H1 (cell line): ENCODE data around the gene SPIRE2. TPM values are rescaled to one million over a fixed set of nuclear protein-coding genes. Genes with fewer than 3 reads are reported as not detected.

Experiments
- CTCF ChIA-PET: fragments of 300-600 bp; sonication (Branson Sonifier 250); formaldehyde crosslinking; loops from one replicate; lab custom pipeline; 2021; ENCODE audit not compliant: partially characterized antibody; lab: Charles Lee
- POLR2A ChIA-PET: fragments of 300-600 bp; sonication (Branson Sonifier 250); formaldehyde crosslinking; loops from one replicate; lab custom pipeline; 2021; ENCODE audit warnings: inconsistent platforms; ENCODE audit not compliant: partially characterized antibody; lab: Charles Lee
- DNase-seq, 2 experiments: peaks; one replicate each; pipeline versions ENCODE4 v3.0.0 to v3.0.0-alpha.2; 2010 to 2022; ENCODE audit warnings: low spot score in 2 of 2, low read depth in 1 of 2, mixed read lengths in 1 of 2
- FAIRE-seq: peaks from 2 replicates; lab custom pipeline; 2011; peaks lifted over from hg19 to GRCh38; lab: Jason Lieb, UNC
- H2AFZ ChIP-seq: 2 replicates; pipeline ENCODE4 v1.8.1; 2012; ENCODE audit warnings: low read length, inconsistent platforms
- H2AK5ac ChIP-seq: 2 replicates; pipeline ENCODE4 v1.6.1; 2013; ENCODE audit warnings: low read depth, low read length
- H2BK120ac ChIP-seq: replicated peaks from 2 replicates; pipeline ENCODE3; 2013; ENCODE audit warnings: low read depth, low read length, inconsistent platforms
- H2BK12ac ChIP-seq: 2 replicates; pipeline ENCODE4 v1.6.1; 2013; ENCODE audit warnings: low read depth, low read length
- H2BK15ac ChIP-seq: 2 replicates; pipeline ENCODE4 v1.6.1; 2013; ENCODE audit warnings: low read length
- H2BK20ac ChIP-seq: 2 replicates; pipeline ENCODE4 v1.6.1; 2013; ENCODE audit warnings: low read length
- H2BK5ac ChIP-seq: 2 replicates; pipeline ENCODE4 v1.6.1; 2013; ENCODE audit warnings: low read depth, low read length
- H3K14ac ChIP-seq: 2 replicates; pipeline ENCODE4 v1.6.1; 2013; ENCODE audit warnings: inconsistent platforms; ENCODE audit not compliant: insufficient read length
- H3K18ac ChIP-seq: 2 replicates; pipeline ENCODE4 v1.6.1; 2013; ENCODE audit warnings: low read length; ENCODE audit errors: extremely low read depth
- H3K23ac ChIP-seq: 2 replicates; pipeline ENCODE4 v1.6.1; 2013; ENCODE audit warnings: inconsistent platforms; ENCODE audit not compliant: insufficient read length
- H3K23me2 ChIP-seq: 2 replicates; pipeline ENCODE4 v1.6.1; 2013; ENCODE audit warnings: low read depth, low read length
- H3K27ac ChIP-seq: 2 replicates; pipeline ENCODE4 v1.6.1; 2011; ENCODE audit warnings: low read depth, low read length, inconsistent platforms
- H3K27me3 ChIP-seq, 4 experiments: replicated peaks in 1 of 4; 1 replicate in 1 of 4; 2 replicates in 3 of 4; pipeline versions ENCODE4 v1.6.1 to v1.8.1; 2011 to 2013; ENCODE audit warnings: low read length in 3 of 4, mild to moderate bottlenecking in 3 of 4, inconsistent platforms in 2 of 4, mixed read lengths in 2 of 4, moderate library complexity in 1 of 4; ENCODE audit not compliant: control insufficient read depth in 3 of 4, insufficient read depth in 3 of 4; ENCODE audit errors: extremely low read depth in 1 of 4
- H3K36me3 ChIP-seq, 4 experiments: 2 replicates each; pipeline versions ENCODE4 v1.6.1 to v1.8.1; 2011 to 2013; ENCODE audit warnings: mild to moderate bottlenecking in 4 of 4, low read length in 3 of 4, moderate library complexity in 2 of 4, control low read depth in 1 of 4, inconsistent platforms in 1 of 4; ENCODE audit not compliant: insufficient read depth in 4 of 4, control insufficient read depth in 2 of 4
- H3K4ac ChIP-seq: replicated peaks from 2 replicates; pipeline ENCODE3; 2013; ENCODE audit warnings: low read length, low read depth, mixed read lengths, inconsistent platforms; ENCODE audit not compliant: insufficient read length
- H3K4me1 ChIP-seq, 4 experiments: replicated peaks in 1 of 4; 1 replicate in 1 of 4; 2 replicates in 3 of 4; pipeline versions ENCODE4 v1.6.1 to v1.8.1; 2011 to 2013; ENCODE audit warnings: low read length in 3 of 4, inconsistent platforms in 2 of 4, mixed read lengths in 1 of 4; ENCODE audit not compliant: insufficient read depth in 4 of 4, control insufficient read depth in 3 of 4
- H3K4me2 ChIP-seq, 2 experiments: 2 replicates each; pipeline versions ENCODE4 v1.6.1 to v1.8.1; 2011 to 2013; ENCODE audit warnings: low read depth in 2 of 2, low read length in 2 of 2, control low read depth in 1 of 2, inconsistent platforms in 1 of 2, mild to moderate bottlenecking in 1 of 2; ENCODE audit not compliant: insufficient read depth in 1 of 2
- H3K4me3 ChIP-seq, 4 experiments: fragments of 200-600, 300-600 bp in 1 of 4; sonication (generic), shearing (Covaris generic), sonication (Bioruptor Twin) in 1 of 4; 2 replicates each; pipeline versions ENCODE4 v1.5.1 to v1.8.1; 2011 to 2016; ENCODE audit warnings: low read length in 4 of 4, low read depth in 3 of 4, control low read depth in 2 of 4, inconsistent platforms in 2 of 4, mild to moderate bottlenecking in 2 of 4, mixed read lengths in 1 of 4, moderate library complexity in 1 of 4; ENCODE audit not compliant: insufficient read depth in 2 of 4; ENCODE audit errors: extremely low read depth in 1 of 4
- H3K56ac ChIP-seq: replicated peaks from 2 replicates; pipeline ENCODE3; 2013; ENCODE audit warnings: low read depth, mild to moderate bottlenecking, mixed read lengths, low read length, inconsistent platforms; ENCODE audit not compliant: insufficient read length
- H3K79me1 ChIP-seq: 2 replicates; pipeline ENCODE4 v1.6.1; 2013; ENCODE audit warnings: low read depth, low read length, control low read depth
- H3K79me2 ChIP-seq, 2 experiments: 2 replicates each; pipeline versions ENCODE4 v1.6.1 to v1.8.1; 2012 to 2013; ENCODE audit warnings: low read length in 2 of 2, mild to moderate bottlenecking in 2 of 2, inconsistent platforms in 1 of 2; ENCODE audit not compliant: insufficient read depth in 2 of 2, control insufficient read depth in 1 of 2
- H3K9ac ChIP-seq, 4 experiments: replicated peaks in 1 of 4; 1 replicate in 1 of 4; 2 replicates in 3 of 4; pipeline versions ENCODE4 v1.6.1 to v1.8.1; 2011 to 2013; ENCODE audit warnings: low read depth in 3 of 4, low read length in 3 of 4, control low read depth in 2 of 4, mild to moderate bottlenecking in 2 of 4, moderate library complexity in 2 of 4, inconsistent platforms in 1 of 4; ENCODE audit errors: extremely low read depth in 1 of 4
- H3K9me3 ChIP-seq, 2 experiments: 2 replicates each; pipeline versions ENCODE4 v1.6.1 to v1.8.1; 2012 to 2013; ENCODE audit warnings: mild to moderate bottlenecking in 2 of 2, moderate library complexity in 2 of 2, control low read depth in 1 of 2, inconsistent platforms in 1 of 2, low read depth in 1 of 2, low read length in 1 of 2, mixed read lengths in 1 of 2; ENCODE audit not compliant: insufficient read depth in 2 of 2
- H4K20me1 ChIP-seq, 2 experiments: replicated peaks in 1 of 2; 2 replicates each; pipeline versions ENCODE3 to v1.8.1; 2011 to 2013; ENCODE audit warnings: inconsistent platforms in 2 of 2, low read length in 2 of 2, mild to moderate bottlenecking in 1 of 2; ENCODE audit not compliant: insufficient read depth in 2 of 2, control insufficient read depth in 1 of 2
- H4K5ac ChIP-seq: 2 replicates; pipeline ENCODE4 v1.6.1; 2013; ENCODE audit warnings: low read length, low read depth, mixed read lengths, inconsistent platforms; ENCODE audit not compliant: insufficient read length
- H4K8ac ChIP-seq: 2 replicates; pipeline ENCODE4 v1.8.0; 2013; ENCODE audit warnings: mild to moderate bottlenecking, moderate library complexity, low read length, inconsistent platforms; ENCODE audit not compliant: insufficient read depth; ENCODE audit errors: extremely low read depth
- H4K91ac ChIP-seq: replicated peaks from 2 replicates; pipeline ENCODE3; 2013; ENCODE audit warnings: low read length, mixed read lengths, inconsistent platforms; ENCODE audit not compliant: insufficient read length
- CBX8 ChIP-seq: fragments of 300-800, 300-1000 bp; sonication (generic); IDR thresholded peaks from 2 replicates; pipeline ENCODE4 v1.7.1; 2016; ENCODE audit warnings: low read depth, low read length, borderline replicate concordance
- CHD1 ChIP-seq: IDR thresholded peaks from 2 replicates; pipeline ENCODE4 v1.6.1; 2012; ENCODE audit warnings: low read depth, low read length, improper control_type of control experiment
- EGR1 ChIP-seq: IDR thresholded peaks from 2 replicates; pipeline ENCODE4 v1.6.1; 2011; ENCODE audit warnings: low read depth, low read length, borderline replicate concordance
- EP300 ChIP-seq, 2 experiments: IDR thresholded peaks; 1 replicate in 1 of 2; 2 replicates in 1 of 2; pipeline ENCODE4 v1.6.1; 2011 to 2012; ENCODE audit warnings: low read depth in 2 of 2, low read length in 2 of 2, mild to moderate bottlenecking in 2 of 2, borderline replicate concordance in 1 of 2, inconsistent platforms in 1 of 2, moderate library complexity in 1 of 2
- FOSL1 ChIP-seq: IDR thresholded peaks from 2 replicates; pipeline ENCODE4 v1.6.1; 2011; ENCODE audit warnings: mild to moderate bottlenecking, low read depth, low read length, moderate library complexity; ENCODE audit not compliant: insufficient read depth
- POLR2A ChIP-seq, 2 experiments: IDR thresholded peaks; 1 replicate in 1 of 2; 2 replicates in 1 of 2; pipeline ENCODE4 v1.6.1; 2011; ENCODE audit warnings: low read depth in 2 of 2, low read length in 2 of 2, mild to moderate bottlenecking in 2 of 2; ENCODE audit errors: control extremely low read depth in 1 of 2
- RFX5 ChIP-seq: IDR thresholded peaks from 2 replicates; pipeline ENCODE4 v1.6.1; 2011; ENCODE audit warnings: low read depth, low read length, improper control_type of control experiment, borderline replicate concordance
- TAF1 ChIP-seq: IDR thresholded peaks from 2 replicates; pipeline ENCODE4 v1.6.1; 2011; ENCODE audit warnings: mild to moderate bottlenecking, low read depth, low read length
- TAF7 ChIP-seq: optimal IDR thresholded peaks from 2 replicates; pipeline ENCODE3; 2011; ENCODE audit warnings: low read depth, mild to moderate bottlenecking, inconsistent platforms, low read length, moderate library complexity, borderline replicate concordance
- TEAD4 ChIP-seq: IDR thresholded peaks from 2 replicates; pipeline ENCODE4 v1.6.1; 2012; ENCODE audit warnings: low read depth, low read length, inconsistent platforms, mixed read lengths
- WGBS, 2 experiments: shearing (Covaris generic) in 1 of 2; methylation state at CpG; one replicate each; pipeline versions ENCODE4 v1.1.6 to v1.1.7; 2013 to 2015; ENCODE audit warnings: low lambda C conversion rate in 2 of 2, mixed read lengths in 2 of 2, inconsistent platforms in 1 of 2, low coverage in 1 of 2, missing lambda C conversion rate in 1 of 2; ENCODE audit not compliant: insufficient replicate concordance in 2 of 2, insufficient coverage in 1 of 2, insufficient read length in 1 of 2; ENCODE audit errors: extremely low coverage in 1 of 2, missing lambda C conversion rate in 1 of 2; 5-methylcytosine and 5-hydroxymethylcytosine counted together
- polyA plus RNA-seq, 7 experiments: library from polyadenylated mRNA; depleted of rRNA in 3 of 7; stranded (reverse) in 5 of 7; unstranded in 2 of 7; fragments of >200 nt in 5 of 7; fragments of 200-250 nt in 2 of 7; gene quantifications; 1 replicate in 5 of 7; 2 replicates in 1 of 7; 4 replicates in 1 of 7; pipeline versions ENCODE4 v1.2.1 to v1.2.3, GENCODE V29; 2011 to 2013; ENCODE audit warnings: missing spikeins in 2 of 7, mixed read lengths in 2 of 7
- total RNA-seq: library from RNA; stranded (reverse); fragmentation: NEBNext Ultra II Directional; extraction: Animal tissue kit (Norgen Biotek cat#: 25700); gene quantifications from 2 replicates; pipeline ENCODE4 v1.2.1, GENCODE V29; 2021
- TF ChIP-seq, protein P1 (sequence below): IDR thresholded peaks from 2 replicates; pipeline ENCODE4 v1.6.1; 2011; ENCODE audit warnings: low read depth, mild to moderate bottlenecking, low read length; ENCODE audit not compliant: insufficient read depth

SPIRE2 gene
- total and polyA plus RNA-seq, 2 of the 8 experiments (the other 6 are each of a cell fraction or from before 2014, with no cell fraction given): 7.4 to 15.4 TPM

DNA sequence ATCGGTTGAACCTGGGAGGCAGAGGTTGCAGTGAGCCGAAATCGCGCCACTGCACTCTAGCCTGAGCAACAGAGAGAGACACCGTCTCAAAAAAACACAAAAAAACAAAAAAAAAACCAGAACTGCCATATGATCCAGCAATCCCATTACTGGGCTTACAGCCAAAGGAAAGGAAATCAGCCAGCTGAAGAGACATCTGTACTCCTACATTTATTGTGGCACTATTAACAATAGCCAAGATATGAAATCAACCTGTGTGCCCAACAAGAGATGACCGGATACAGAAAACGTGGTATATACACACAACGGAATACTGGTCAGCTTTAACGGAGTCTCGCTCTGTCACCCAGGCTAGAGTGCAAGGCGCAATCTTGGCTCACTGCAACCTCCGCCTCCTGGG, 26.5 kb upstream of the SPIRE2 start:
- Histone ChIP-seq H3K18ac (no peak overlapping the region), H3K4me2 (no peak overlapping the region), H3K23me2 (no peaks in the 10 kb centered on the region; the same call in 1 of the 2 replicates), H3K14ac (no peak overlapping the region), H3K79me2 (no peaks in the 10 kb centered on the region), H3K4me3 (no peak overlapping the region), H2BK5ac (no peak overlapping the region), H3K4me1 (no peaks in the 10 kb centered on the region), H3K36me3 (peaks cover 13 to 64% (median 40%) of the 10 kb centered on the region in 4 experiments), H3K79me1 (no peaks in the 10 kb centered on the region), H3K27me3 (no peaks in the 10 kb centered on the region), H4K5ac (no peak overlapping the region), H3K23ac (no peak overlapping the region), H2AK5ac (no peak overlapping the region), H4K8ac (no peak overlapping the region), H2BK12ac (no peak overlapping the region), H4K20me1 (peaks cover 2 to 5% of the 10 kb centered on the region in 2 experiments), H4K91ac (no peak overlapping the region), H3K27ac (no peak overlapping the region), H3K4ac (no peak overlapping the region), H3K9ac (no peak overlapping the region), H2BK15ac (no peak overlapping the region), H3K9me3 (no peaks in the 10 kb centered on the region), H2BK20ac (no peak overlapping the region), H2BK120ac (no peak overlapping the region), H3K56ac (no peak overlapping the region), H2AFZ (no peak overlapping the region)
- ChIA-PET CTCF (interaction anchor here (0.6 to 5.2 kb wide), 7 partner anchors 11 to 1059 kb away, joined by 3 to 27 read pairs (median 3); no protein-coding TSS in a partner anchor), POLR2A (interaction anchor here (1.0 to 1.6 kb wide), 2 partner anchors 9 to 61 kb away, joined by 3 to 4 read pairs; no protein-coding TSS in a partner anchor)
- FAIRE-seq: no peak
- WGBS, 2 experiments: 95% methylated on average over 12 of the region's 12 CpGs; no CpG with 5 or more reads in 1 of the 2 experiments
- TF ChIP-seq EP300 (IDR thresholded peaks at IDR 0.05; ENCODE audit: borderline replicate concordance in 1 of 2, low read depth in 2 of 2, low read length in 2 of 2): no peak
- TF ChIP-seq, protein P1, sequence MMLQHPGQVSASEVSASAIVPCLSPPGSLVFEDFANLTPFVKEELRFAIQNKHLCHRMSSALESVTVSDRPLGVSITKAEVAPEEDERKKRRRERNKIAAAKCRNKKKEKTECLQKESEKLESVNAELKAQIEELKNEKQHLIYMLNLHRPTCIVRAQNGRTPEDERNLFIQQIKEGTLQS: no peak
- TF ChIP-seq RFX5: no peak
- TF ChIP-seq POLR2A (IDR thresholded peaks at IDR 0.05; ENCODE audit: control extremely low read depth in 1 of 2, low read depth in 2 of 2, low read length in 2 of 2): no peak
- TF ChIP-seq TAF7: no peak
- TF ChIP-seq CHD1: no peak
- TF ChIP-seq CBX8: no peak
- TF ChIP-seq EGR1: no peak
- TF ChIP-seq TEAD4: no peak
- no peak for TF ChIP-seq TAF1
- no peak for TF ChIP-seq FOSL1
- no peak for DNase-seq
